Breast epithelium (tissue), 4 donors: Measurements from ENCODE around the gene NCOA1. TPM values are rescaled to one million over a fixed set of nuclear protein-coding genes. Genes with fewer than 3 reads are reported as not detected.

Source experiments
- DNase-seq, 2 donors: peaks; one replicate each; pipeline ENCODE4 v3.0.0-alpha.2; 2019; ENCODE audit warnings: low spot score in 2 of 2
- H3K27ac ChIP-seq, 2 donors: fragments of 200-600 bp; sonication (generic) in 1 of 2; one replicate each; pipeline ENCODE4 v1.5.1; 2016 to 2019; ENCODE audit warnings: mild to moderate bottlenecking in 1 of 2
- H3K27me3 ChIP-seq, 2 donors: fragments of 200-600 bp; sonication (generic) in 1 of 2; one replicate each; pipeline versions ENCODE4 v1.5.1 to v1.6.0; 2017 to 2019; ENCODE audit warnings: control low read depth in 1 of 2, mild to moderate bottlenecking in 1 of 2
- H3K36me3 ChIP-seq: fragments of 200-600 bp; one replicate; pipeline ENCODE4 v1.5.1; 2019
- H3K4me1 ChIP-seq, 2 donors: fragments of 200-600 bp; sonication (generic); one replicate each; pipeline ENCODE4 v1.5.1; 2016 to 2019; ENCODE audit warnings: control low read depth in 1 of 2
- H3K4me3 ChIP-seq, 3 donors: fragments of 200-600 bp; sonication (generic); 1 replicate in 2 of 3; 2 replicates in 1 of 3; pipeline ENCODE4 v1.5.1; 2016 to 2019; ENCODE audit warnings: mild to moderate bottlenecking in 3 of 3, moderate library complexity in 2 of 3
- H3K9me3 ChIP-seq, 2 donors: fragments of 200-600 bp; sonication (generic) in 1 of 2; one replicate each; pipeline ENCODE4 v1.5.1; 2016 to 2019; ENCODE audit warnings: control low read depth in 1 of 2
- POLR2A ChIP-seq: fragments of 450-650 bp; IDR thresholded peaks from one replicate; pipeline ENCODE4 v1.6.1; 2016; ENCODE audit warnings: antibody characterized with exemption, mild to moderate bottlenecking, moderate library complexity
- POLR2AphosphoS5 ChIP-seq, 3 donors: sonication (generic); formaldehyde crosslinking; IDR thresholded peaks; one replicate each; pipeline ENCODE4 v1.6.1; 2017; ENCODE audit warnings: antibody characterized with exemption in 3 of 3
- intact Hi-C: fragments of 100-400 bp; cut with DNase I; formaldehyde crosslinking; loops from one replicate; pipeline ENCODE4 v1.15.1; 2023; ENCODE audit warnings: low total_unique reads
- total RNA-seq, 3 donors: library from RNA; depleted of rRNA; stranded (reverse); fragments of >200 nt; gene quantifications; one replicate each; pipeline ENCODE4 v1.1.0, GENCODE V29; 2016
- TF ChIP-seq, protein P1 (sequence below), 3 donors: fragments of 450-650 bp; IDR thresholded peaks; one replicate each; pipeline ENCODE4 v1.5.1; 2016 to 2017; ENCODE audit warnings: antibody characterized with exemption in 3 of 3, mild to moderate bottlenecking in 3 of 3, moderate library complexity in 3 of 3

The NCOA1 gene
- total RNA-seq, 3 donors from 2014 or later: 66.4 to 83.4 (median 69.2) TPM

- no peak for DNase-seq
- TF ChIP-seq POLR2A (no peak), POLR2AphosphoS5 (IDR thresholded peaks at IDR 0.05) (no peak)
- TF ChIP-seq, protein P1, sequence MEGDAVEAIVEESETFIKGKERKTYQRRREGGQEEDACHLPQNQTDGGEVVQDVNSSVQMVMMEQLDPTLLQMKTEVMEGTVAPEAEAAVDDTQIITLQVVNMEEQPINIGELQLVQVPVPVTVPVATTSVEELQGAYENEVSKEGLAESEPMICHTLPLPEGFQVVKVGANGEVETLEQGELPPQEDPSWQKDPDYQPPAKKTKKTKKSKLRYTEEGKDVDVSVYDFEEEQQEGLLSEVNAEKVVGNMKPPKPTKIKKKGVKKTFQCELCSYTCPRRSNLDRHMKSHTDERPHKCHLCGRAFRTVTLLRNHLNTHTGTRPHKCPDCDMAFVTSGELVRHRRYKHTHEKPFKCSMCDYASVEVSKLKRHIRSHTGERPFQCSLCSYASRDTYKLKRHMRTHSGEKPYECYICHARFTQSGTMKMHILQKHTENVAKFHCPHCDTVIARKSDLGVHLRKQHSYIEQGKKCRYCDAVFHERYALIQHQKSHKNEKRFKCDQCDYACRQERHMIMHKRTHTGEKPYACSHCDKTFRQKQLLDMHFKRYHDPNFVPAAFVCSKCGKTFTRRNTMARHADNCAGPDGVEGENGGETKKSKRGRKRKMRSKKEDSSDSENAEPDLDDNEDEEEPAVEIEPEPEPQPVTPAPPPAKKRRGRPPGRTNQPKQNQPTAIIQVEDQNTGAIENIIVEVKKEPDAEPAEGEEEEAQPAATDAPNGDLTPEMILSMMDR (IDR thresholded peaks at IDR 0.05): no peak
- Histone ChIP-seq H3K27me3 (no peaks in the 10 kb centered on the region), H3K4me1 (no peaks in the 10 kb centered on the region), H3K27ac (no peak overlapping the region), H3K9me3 (peaks cover 8 to 27% of the 10 kb centered on the region in 2 donors), H3K4me3 (no peak overlapping the region), H3K36me3 (no peaks in the 10 kb centered on the region)
- intact Hi-C loops: no loop called here
Measured at GRCh38 chr2:24611631-24612030, 120.6 kb downstream of the NCOA1 start.

GRCh38 chr2:24613154-24613814 lies 122.2 kb downstream of the NCOA1 start:
- TF ChIP-seq POLR2AphosphoS5 (IDR thresholded peaks at IDR 0.05) (no peak), POLR2A (no peak)
- TF ChIP-seq, protein P1 (IDR thresholded peaks at IDR 0.05): no peak
- peaks cover 8 to 22% of the 10 kb centered on the region in 2 donors for H3K9me3 ChIP-seq
- H3K27ac ChIP-seq: no peak overlapping the region
- H3K36me3 ChIP-seq: no peaks in the 10 kb centered on the region
- no peak for DNase-seq
- no peaks in the 10 kb centered on the region for H3K27me3 ChIP-seq
- no peaks in the 10 kb centered on the region for H3K4me1 ChIP-seq
- intact Hi-C loops: no loop called here
- no peak overlapping the region for H3K4me3 ChIP-seq

GRCh38 chr2:24616616-24617015 lies 125.6 kb downstream of the NCOA1 start:
- H3K27me3 ChIP-seq: no peaks in the 10 kb centered on the region
- TF ChIP-seq, protein P1 (IDR thresholded peaks at IDR 0.05): no peak
- TF ChIP-seq POLR2A (no peak), POLR2AphosphoS5 (IDR thresholded peaks at IDR 0.05) (no peak)
- peaks cover 8 to 14% of the 10 kb centered on the region in 2 donors for H3K9me3 ChIP-seq
- H3K27ac ChIP-seq: no peak overlapping the region
- no peak overlapping the region for H3K4me3 ChIP-seq
- H3K36me3 ChIP-seq: no peaks in the 10 kb centered on the region
- intact Hi-C loops: no loop called here
- no peaks in the 10 kb centered on the region for H3K4me1 ChIP-seq
- no peak for DNase-seq

DNA sequence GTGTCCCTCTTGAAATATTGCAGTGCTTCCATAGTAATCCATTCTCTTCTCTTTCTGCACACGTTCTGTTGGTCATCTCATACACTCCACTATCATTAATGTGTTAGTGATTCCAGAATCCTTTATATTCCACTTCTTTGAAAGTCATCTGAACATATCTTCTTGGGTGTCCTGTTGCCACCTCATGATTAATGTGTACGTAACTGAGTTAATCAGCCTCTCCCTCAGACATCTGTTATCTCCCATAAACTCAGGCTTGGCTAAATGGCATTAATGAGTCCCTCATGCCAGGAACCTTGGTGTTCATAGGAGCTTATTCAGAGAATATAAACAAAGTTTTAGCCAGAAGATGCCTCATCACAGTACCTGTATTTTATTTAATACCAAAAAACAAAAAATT lies 126.4 kb downstream of the NCOA1 start:
- Histone ChIP-seq H3K27ac (no peak overlapping the region), H3K36me3 (no peaks in the 10 kb centered on the region), H3K4me1 (no peaks in the 10 kb centered on the region), H3K4me3 (no peak overlapping the region), H3K9me3 (peaks cover under 1 to 6% of the 10 kb centered on the region in 2 donors), H3K27me3 (no peaks in the 10 kb centered on the region)
- TF ChIP-seq POLR2A (no peak), POLR2AphosphoS5 (IDR thresholded peaks at IDR 0.05) (no peak)
- TF ChIP-seq, protein P1 (IDR thresholded peaks at IDR 0.05): no peak
- no peak for DNase-seq
- intact Hi-C loops: no loop called here

DNA sequence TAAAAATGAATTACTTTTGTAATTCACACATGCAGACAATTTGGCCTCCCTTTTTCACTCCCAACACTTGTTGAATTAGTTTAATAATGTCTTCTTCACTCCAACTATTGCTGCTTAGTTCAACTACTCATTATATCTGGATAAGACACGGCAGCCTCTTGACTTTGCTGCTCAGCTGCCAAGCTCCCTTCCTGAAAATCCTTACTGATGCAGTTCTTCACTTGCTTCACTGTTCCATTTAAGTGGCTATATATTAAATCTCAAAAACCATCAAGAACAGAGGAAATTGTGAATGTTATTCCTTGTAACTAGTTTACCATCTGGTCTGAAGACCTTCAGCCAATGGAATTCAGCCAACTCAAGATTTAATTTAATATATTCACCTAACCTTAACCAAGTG lies 127.1 kb downstream of the NCOA1 start:
- Histone ChIP-seq H3K36me3 (no peaks in the 10 kb centered on the region), H3K27me3 (no peaks in the 10 kb centered on the region), H3K4me1 (no peaks in the 10 kb centered on the region), H3K9me3 (no peaks in the 10 kb centered on the region), H3K4me3 (no peak overlapping the region), H3K27ac (no peak overlapping the region)
- intact Hi-C loops: no loop called here
- no peak for DNase-seq
- TF ChIP-seq POLR2A: no peak
- TF ChIP-seq, protein P1 (IDR thresholded peaks at IDR 0.05): no peak
- no peak for TF ChIP-seq POLR2AphosphoS5 (IDR thresholded peaks at IDR 0.05)
